HCT116 (cell line): ENCODE measurements around the gene TRHDE. TPM values are rescaled to one million over a fixed set of nuclear protein-coding genes. Genes with fewer than 3 reads are reported as not detected.

ENCODE experiments used
- ATAC-seq: fragments of 200-7000 bp; cut with Tn5 transposase; 2 replicates; pipeline ENCODE4 v1.9.1; 2020; ENCODE audit warnings: mild to moderate bottlenecking, moderate library complexity
- BruUV-seq: library from RNA; stranded (reverse); fragments of 400-500 nt; replicated peaks from 2 replicates; lab custom pipeline; 2021; lab: Mats Ljungman, UMichigan
- CTCF ChIA-PET: fragments of 300-600 bp; sonication (Branson Sonifier 250); formaldehyde crosslinking; loops from one replicate; lab custom pipeline; 2021; ENCODE audit warnings: antibody characterized with exemption; lab: Charles Lee
- POLR2A ChIA-PET: fragments of 300-600, 350-600 bp; sonication (Branson Sonifier 250); formaldehyde crosslinking; loops from one replicate; lab custom pipeline; 2021; ENCODE audit warnings: antibody characterized with exemption; lab: Charles Lee
- RAD21 ChIA-PET, 2 experiments: fragments of 300-600 bp; sonication (Branson Sonifier 250); formaldehyde crosslinking; loops; one replicate each; lab custom pipeline; 2023; ENCODE audit warnings: low total read pairs in 2 of 2; ENCODE audit not compliant: uncharacterized antibody in 2 of 2, unreplicated experiment in 2 of 2, low non-redundant PET in 1 of 2; lab: Charles Lee
- DNase-seq: peaks from one replicate; pipeline ENCODE4 v3.0.0-alpha.2; 2010; ENCODE audit warnings: low read depth, low spot score
- H2AFZ ChIP-seq: fragments of 200-600 bp; shearing (Covaris generic), sonication (generic); 2 replicates; pipeline ENCODE4 v1.6.1; 2017; ENCODE audit warnings: low read depth, mixed run types, mixed read lengths, antibody characterized with exemption, low read length; ENCODE audit not compliant: poor library complexity, severe bottlenecking
- H3K27ac ChIP-seq: 2 replicates; pipeline ENCODE4 v1.5.1; 2012; ENCODE audit warnings: low read depth, low read length
- H3K27me3 ChIP-seq: fragments of 200-600 bp; sonication (generic); 2 replicates; pipeline ENCODE4 v1.6.1; 2016; ENCODE audit warnings: mixed run types, low read length, mixed read lengths; ENCODE audit not compliant: insufficient read depth
- H3K36me3 ChIP-seq, 2 experiments: fragments of 200-500 bp in 1 of 2; fragments of 200-600 bp in 1 of 2; sonication (Bioruptor generic) in 1 of 2; sonication (generic) in 1 of 2; 2 replicates each; pipeline versions ENCODE4 v1.5.1 to v1.6.1; 2014 to 2016; ENCODE audit warnings: low read length in 2 of 2, inconsistent platforms in 1 of 2, mixed read lengths in 1 of 2, mixed run types in 1 of 2; ENCODE audit not compliant: insufficient read depth in 2 of 2, control insufficient read depth in 1 of 2
- H3K4me1 ChIP-seq, 2 experiments: fragments of 200-600 bp in 1 of 2; sonication (generic) in 1 of 2; 2 replicates each; pipeline versions ENCODE4 v1.5.1 to v1.6.1; 2012 to 2017; ENCODE audit warnings: low read length in 2 of 2, inconsistent platforms in 1 of 2, mild to moderate bottlenecking in 1 of 2, mixed read lengths in 1 of 2, mixed run types in 1 of 2, moderate library complexity in 1 of 2; ENCODE audit not compliant: insufficient read depth in 2 of 2, control insufficient read depth in 1 of 2
- H3K4me2 ChIP-seq: fragments of 200-600 bp; sonication (generic); 2 replicates; pipeline ENCODE4 v1.6.1; 2017; ENCODE audit warnings: mixed run types, low read length, mixed read lengths
- H3K4me3 ChIP-seq, 2 experiments: fragments of 200-600 bp in 1 of 2; sonication (generic) in 1 of 2; replicated peaks in 1 of 2; 2 replicates each; pipeline ENCODE4 v1.5.1; 2011 to 2016; ENCODE audit warnings: low read length in 2 of 2, control low read depth in 1 of 2, low read depth in 1 of 2, mild to moderate bottlenecking in 1 of 2, mixed read lengths in 1 of 2, mixed run types in 1 of 2
- H3K79me2 ChIP-seq: fragments of 200-600 bp; sonication (generic); 2 replicates; pipeline ENCODE4 v1.6.1; 2017; ENCODE audit warnings: mild to moderate bottlenecking, mixed run types, low read length, moderate library complexity, mixed read lengths; ENCODE audit not compliant: insufficient read depth
- H3K9ac ChIP-seq: fragments of 200-600 bp; sonication (generic); 2 replicates; pipeline ENCODE4 v1.6.1; 2016; ENCODE audit warnings: low read length, mixed read lengths
- H3K9me2 ChIP-seq: fragments of 200-600 bp; sonication (generic), shearing (Covaris generic); 2 replicates; pipeline ENCODE4 v1.6.1; 2017; ENCODE audit warnings: mixed run types, mild to moderate bottlenecking, moderate library complexity; ENCODE audit not compliant: insufficient read depth
- H3K9me3 ChIP-seq, 2 experiments: fragments of 200-500 bp in 1 of 2; fragments of 200-600 bp in 1 of 2; sonication (Bioruptor generic) in 1 of 2; sonication (generic) in 1 of 2; 2 replicates each; pipeline ENCODE4 v1.6.1; 2014 to 2017; ENCODE audit warnings: low read length in 2 of 2, mixed read lengths in 2 of 2, inconsistent platforms in 1 of 2, low read depth in 1 of 2, mild to moderate bottlenecking in 1 of 2, mixed run types in 1 of 2, moderate library complexity in 1 of 2; ENCODE audit not compliant: control insufficient read depth in 1 of 2, insufficient read depth in 1 of 2
- H4K20me1 ChIP-seq: fragments of 200-600 bp; sonication (generic), shearing (Covaris generic); 2 replicates; pipeline ENCODE4 v1.6.1; 2017; ENCODE audit warnings: mixed run types, mild to moderate bottlenecking, moderate library complexity; ENCODE audit not compliant: insufficient read depth
- CBX3 ChIP-seq: IDR thresholded peaks from 2 replicates; pipeline ENCODE4 v1.6.1; 2012; ENCODE audit warnings: low read depth
- CEBPB ChIP-seq: IDR thresholded peaks from 2 replicates; pipeline ENCODE4 v1.6.1; 2012; ENCODE audit warnings: low read depth
- EGR1 ChIP-seq: IDR thresholded peaks from 2 replicates; pipeline ENCODE4 v1.6.1; 2012; ENCODE audit warnings: low read depth
- ELF1 ChIP-seq: IDR thresholded peaks from 2 replicates; pipeline ENCODE4 v1.6.1; 2012; ENCODE audit warnings: low read depth, borderline replicate concordance
- EZH2 ChIP-seq: fragments of 200-600 bp; sonication (generic); IDR thresholded peaks from 2 replicates; pipeline ENCODE4 v1.6.1; 2017; ENCODE audit warnings: antibody characterized with exemption, mixed run types
- EZH2phosphoT487 ChIP-seq: fragments of 200-600 bp; IDR thresholded peaks from 2 replicates; pipeline ENCODE4 v1.6.1; 2018; ENCODE audit warnings: antibody characterized with exemption, borderline replicate concordance
- FOSL1 ChIP-seq: IDR thresholded peaks from 2 replicates; pipeline ENCODE4 v1.6.1; 2012; ENCODE audit warnings: low read depth
- JUND ChIP-seq: IDR thresholded peaks from 2 replicates; pipeline ENCODE4 v1.6.1; 2012
- RAD21 ChIP-seq: IDR thresholded peaks from 2 replicates; pipeline ENCODE4 v1.6.1; 2012; ENCODE audit warnings: low read depth, mild to moderate bottlenecking
- SP1 ChIP-seq: IDR thresholded peaks from 2 replicates; pipeline ENCODE4 v1.6.1; 2012; ENCODE audit warnings: low read depth
- TCF7L2 ChIP-seq: IDR thresholded peaks from 2 replicates; pipeline ENCODE4 v1.7.0; 2011; ENCODE audit warnings: borderline replicate concordance, inconsistent platforms; ENCODE audit not compliant: insufficient read depth, insufficient read length; ENCODE audit errors: extremely low read depth
- YY1 ChIP-seq: IDR thresholded peaks from 2 replicates; pipeline ENCODE4 v1.6.1; 2011; ENCODE audit warnings: low read length, low read depth, moderate library complexity, mild to moderate bottlenecking; ENCODE audit not compliant: insufficient replicate concordance; ENCODE audit errors: extremely low read depth
- ZFX ChIP-seq: fragments of 450-650 bp; IDR thresholded peaks from 2 replicates; pipeline ENCODE4 v1.6.1; 2017
- ZNF274 ChIP-seq: fragments of 200-500 bp; sonication (Bioruptor generic); IDR thresholded peaks from 2 replicates; pipeline ENCODE4 v1.6.1; 2014; ENCODE audit warnings: mild to moderate bottlenecking, low read depth, low read length, inconsistent platforms
- intact Hi-C: fragments of 100-400 bp; cut with micrococcal nuclease; formaldehyde crosslinking; loops from 2 replicates; pipeline ENCODE4 v1.10.0; 2022
- total RNA-seq: library from RNA; stranded (reverse); gene quantifications from one replicate; pipeline ENCODE4 v1.2.1, GENCODE V29; 2021; ENCODE audit not compliant: unreplicated experiment
- TF ChIP-seq, protein P1 (sequence below): IDR thresholded peaks from 2 replicates; pipeline ENCODE4 v1.6.1; 2012
- TF ChIP-seq, protein P2 (sequence below): IDR thresholded peaks from 2 replicates; pipeline ENCODE4 v1.6.1; 2012

TRHDE gene
- total RNA-seq, 1 experiment from 2014 or later = 2.9 TPM

DNA sequence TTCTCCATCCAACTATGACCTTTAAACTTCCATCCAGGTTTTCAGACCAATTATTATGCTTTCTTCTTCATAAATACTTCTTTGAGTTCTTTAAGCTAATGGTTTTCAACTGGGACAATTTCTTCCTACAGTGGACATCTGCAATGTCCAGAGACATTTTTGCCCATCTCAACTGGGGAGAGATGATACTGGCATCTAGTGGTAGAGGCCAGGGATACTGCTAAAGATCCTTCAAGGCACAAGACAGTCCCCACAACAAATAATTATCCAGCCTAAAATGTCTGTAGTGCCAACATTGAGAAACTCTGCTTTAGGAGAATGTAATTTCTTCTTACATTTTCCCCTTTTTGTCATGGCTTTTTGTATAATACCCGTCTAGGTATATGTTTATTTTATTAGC is 10.6 kb downstream of the TRHDE start (continued):
- TF ChIP-seq EZH2 = no peak

DNA sequence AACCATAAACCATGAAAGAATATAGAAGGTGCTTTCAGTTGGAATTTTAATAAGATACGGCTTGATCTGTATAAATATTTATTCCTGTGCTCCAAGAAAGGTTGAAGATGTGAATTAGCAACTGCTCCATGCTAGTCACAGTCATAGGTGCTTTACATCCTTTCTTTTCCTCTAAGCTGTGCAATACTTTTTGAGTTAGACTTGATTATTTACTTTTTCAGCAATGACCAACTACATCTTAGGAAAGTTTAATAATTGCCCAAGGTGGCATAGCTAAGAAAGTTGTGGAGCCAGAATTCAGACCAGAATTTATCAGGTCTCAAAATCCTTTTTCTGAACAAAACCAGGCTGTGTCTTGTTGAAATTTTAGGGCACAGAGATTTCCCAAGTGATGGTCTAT is 13.7 kb downstream of the TRHDE start:
- Histone ChIP-seq H3K27me3 (no peaks in the 10 kb centered on the region), H3K9me3 (no peaks in the 10 kb centered on the region), H3K9ac (no peak overlapping the region), H3K79me2 (no peaks in the 10 kb centered on the region), H3K4me3 (no peak overlapping the region), H3K4me1 (no peaks in the 10 kb centered on the region), H3K4me2 (no peak overlapping the region), H3K9me2 (no peaks in the 10 kb centered on the region), H2AFZ (no peak overlapping the region), H3K36me3 (no peaks in the 10 kb centered on the region), H4K20me1 (no peaks in the 10 kb centered on the region), H3K27ac (no peak overlapping the region)
- DNase-seq = no peak
- ChIA-PET POLR2A (no interaction called here), CTCF (no interaction called here), RAD21 (no interaction called here)
- no TSS peak for BruUV-seq
- TF ChIP-seq EGR1 (no peak), SP1 (no peak), FOSL1 (no peak), ELF1 (no peak), ZFX (no peak), RAD21 (no peak), EZH2phosphoT487 (no peak), EZH2 (no peak), CBX3 (no peak), ZNF274 (no peak), CEBPB (no peak), YY1 (no peak), JUND (no peak), TCF7L2 (no peak)
- TF ChIP-seq, protein P1, sequence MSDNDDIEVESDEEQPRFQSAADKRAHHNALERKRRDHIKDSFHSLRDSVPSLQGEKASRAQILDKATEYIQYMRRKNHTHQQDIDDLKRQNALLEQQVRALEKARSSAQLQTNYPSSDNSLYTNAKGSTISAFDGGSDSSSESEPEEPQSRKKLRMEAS = no peak
- TF ChIP-seq, protein P2, sequence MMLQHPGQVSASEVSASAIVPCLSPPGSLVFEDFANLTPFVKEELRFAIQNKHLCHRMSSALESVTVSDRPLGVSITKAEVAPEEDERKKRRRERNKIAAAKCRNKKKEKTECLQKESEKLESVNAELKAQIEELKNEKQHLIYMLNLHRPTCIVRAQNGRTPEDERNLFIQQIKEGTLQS = no peak
- intact Hi-C loops = no loop called here
- no peak for ATAC-seq
